Brain microvascular endothelial cell (primary cell): ENCODE data around the gene SERPINA10.

Experiments used
- DNase-seq: peaks from one replicate; pipeline ENCODE4 v3.0.0-alpha.2; 2020
- H3K27ac ChIP-seq: fragments of 250-450 bp; sonication (Bioruptor Pico); 2 replicates; pipeline ENCODE4 v1.5.1; 2020; ENCODE audit warnings: mild to moderate bottlenecking, moderate library complexity
- H3K27me3 ChIP-seq: fragments of 250-450 bp; sonication (Bioruptor Pico); replicated peaks from 2 replicates; pipeline ENCODE4 v1.5.1; 2020; ENCODE audit warnings: mild to moderate bottlenecking
- H3K36me3 ChIP-seq: fragments of 250-450 bp; sonication (Bioruptor Pico); replicated peaks from 2 replicates; pipeline ENCODE4 v1.5.1; 2020; ENCODE audit warnings: mild to moderate bottlenecking
- H3K4me3 ChIP-seq: 2 replicates; pipeline ENCODE4 v1.5.1; 2011; ENCODE audit warnings: low read depth, mild to moderate bottlenecking, control low read depth, low read length, moderate library complexity
- CTCF ChIP-seq: IDR thresholded peaks from 2 replicates; pipeline ENCODE4 v1.5.1; 2011; ENCODE audit warnings: low read depth, mild to moderate bottlenecking, moderate library complexity, low read length, control low read depth, inconsistent platforms; ENCODE audit errors: missing control alignments
- in situ Hi-C: cut with HindIII; loops from 2 replicates; pipeline ENCODE4 v1.10.0; 2017; ENCODE audit warnings: low sequenced_read_pairs, low pct_ligation_motif_present

The SERPINA10 gene

GRCh38 chr14:94310248-94310647 lies 17.2 kb upstream of the SERPINA10 start:
- no peak overlapping the region for H3K27ac ChIP-seq
- in situ Hi-C loops = no loop called here
- no peaks in the 10 kb centered on the region for H3K27me3 ChIP-seq
- no peak for TF ChIP-seq CTCF
- DNase-seq = no peak
- no peaks in the 10 kb centered on the region for H3K36me3 ChIP-seq
- H3K4me3 ChIP-seq = no peak overlapping the region

DNA sequence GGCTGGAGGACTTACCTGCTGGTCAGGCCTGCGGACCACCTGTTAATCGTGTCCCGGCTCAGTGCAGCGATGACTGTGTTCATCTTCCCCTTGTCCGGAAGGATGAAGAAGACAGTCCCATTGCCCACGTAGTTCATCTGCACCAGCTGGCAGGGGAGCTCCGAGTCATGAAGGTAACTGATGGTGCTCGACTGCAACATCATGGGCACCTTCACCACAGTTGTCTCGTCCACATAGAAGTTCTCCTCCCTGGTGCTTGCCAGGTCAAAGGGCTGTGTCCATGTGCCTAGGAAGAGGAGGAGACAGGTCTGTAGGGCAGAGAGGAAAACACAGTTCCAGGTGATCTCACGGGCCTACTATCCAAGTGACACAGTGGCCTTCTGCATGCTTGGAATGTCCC lies 16.7 kb upstream of the SERPINA10 start:
- TF ChIP-seq CTCF = no peak
- Histone ChIP-seq H3K27me3 (no peaks in the 10 kb centered on the region), H3K27ac (no peak overlapping the region), H3K36me3 (no peaks in the 10 kb centered on the region), H3K4me3 (no peak overlapping the region)
- no peak for DNase-seq
- in situ Hi-C loops = no loop called here

DNA sequence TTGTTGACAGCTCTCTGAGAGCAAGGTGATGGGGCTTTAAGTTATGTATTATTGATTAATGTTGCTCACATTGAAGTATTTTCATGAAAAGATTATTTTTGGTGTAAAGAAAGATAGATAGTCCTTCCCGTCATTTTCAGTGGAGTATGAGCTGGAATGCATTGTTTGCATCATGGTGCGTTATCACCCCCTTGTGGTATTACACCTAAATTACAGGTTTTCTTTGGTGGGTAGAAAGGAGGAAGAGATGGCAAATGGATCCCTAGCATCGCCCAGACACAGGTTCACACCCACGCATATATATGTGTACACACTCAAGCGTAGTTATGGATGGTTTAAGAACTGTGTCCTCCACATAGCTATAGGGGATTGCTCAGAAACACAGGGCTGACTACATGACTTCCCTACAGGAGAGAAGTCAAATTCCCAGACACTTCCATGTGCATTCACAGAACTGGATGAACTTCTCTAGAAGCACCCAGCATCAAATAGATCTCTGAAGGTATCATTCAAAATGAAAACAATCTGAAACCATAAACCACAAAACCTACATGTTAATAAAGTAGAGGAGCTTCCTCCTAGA lies 14.4 kb upstream of the SERPINA10 start:
- H3K27me3 ChIP-seq = no peaks in the 10 kb centered on the region
- DNase-seq = no peak
- in situ Hi-C loops = no loop called here
- peak; percentile 46 for TF ChIP-seq CTCF
- no peak overlapping the region for H3K4me3 ChIP-seq
- H3K36me3 ChIP-seq = no peaks in the 10 kb centered on the region
- H3K27ac ChIP-seq = no peak overlapping the region

GRCh38 chr14:94306047-94306978 lies 13.2 kb upstream of the SERPINA10 start:
- DNase-seq = no peak
- Histone ChIP-seq H3K36me3 (no peaks in the 10 kb centered on the region), H3K27ac (no peak overlapping the region), H3K27me3 (no peaks in the 10 kb centered on the region), H3K4me3 (no peak overlapping the region)
- no peak for TF ChIP-seq CTCF
- in situ Hi-C loops = no loop called here

- H3K27me3 ChIP-seq = no peaks in the 10 kb centered on the region
- no peak for TF ChIP-seq CTCF
- H3K4me3 ChIP-seq = no peak overlapping the region
- H3K36me3 ChIP-seq = no peaks in the 10 kb centered on the region
- in situ Hi-C loops = no loop called here
- no peak overlapping the region for H3K27ac ChIP-seq
- no peak for DNase-seq
Observed at GRCh38 chr14:94305620-94306019, 12.6 kb upstream of the SERPINA10 start.
